LNCAP (cell line): ENCODE measurements around the gene E4F1.

Experiments used
- CTCF ChIP-seq: fragments of 450-650 bp; IDR thresholded peaks from 2 replicates; pipeline ENCODE4 v1.5.1; 2017; ENCODE audit warnings: mild to moderate bottlenecking

E4F1 gene, protein sequence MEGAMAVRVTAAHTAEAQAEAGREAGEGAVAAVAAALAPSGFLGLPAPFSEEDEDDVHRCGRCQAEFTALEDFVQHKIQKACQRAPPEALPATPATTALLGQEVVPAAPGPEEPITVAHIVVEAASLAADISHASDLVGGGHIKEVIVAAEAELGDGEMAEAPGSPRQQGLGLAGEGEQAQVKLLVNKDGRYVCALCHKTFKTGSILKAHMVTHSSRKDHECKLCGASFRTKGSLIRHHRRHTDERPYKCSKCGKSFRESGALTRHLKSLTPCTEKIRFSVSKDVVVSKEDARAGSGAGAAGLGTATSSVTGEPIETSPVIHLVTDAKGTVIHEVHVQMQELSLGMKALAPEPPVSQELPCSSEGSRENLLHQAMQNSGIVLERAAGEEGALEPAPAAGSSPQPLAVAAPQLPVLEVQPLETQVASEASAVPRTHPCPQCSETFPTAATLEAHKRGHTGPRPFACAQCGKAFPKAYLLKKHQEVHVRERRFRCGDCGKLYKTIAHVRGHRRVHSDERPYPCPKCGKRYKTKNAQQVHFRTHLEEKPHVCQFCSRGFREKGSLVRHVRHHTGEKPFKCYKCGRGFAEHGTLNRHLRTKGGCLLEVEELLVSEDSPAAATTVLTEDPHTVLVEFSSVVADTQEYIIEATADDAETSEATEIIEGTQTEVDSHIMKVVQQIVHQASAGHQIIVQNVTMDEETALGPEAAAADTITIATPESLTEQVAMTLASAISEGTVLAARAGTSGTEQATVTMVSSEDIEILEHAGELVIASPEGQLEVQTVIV

DNA sequence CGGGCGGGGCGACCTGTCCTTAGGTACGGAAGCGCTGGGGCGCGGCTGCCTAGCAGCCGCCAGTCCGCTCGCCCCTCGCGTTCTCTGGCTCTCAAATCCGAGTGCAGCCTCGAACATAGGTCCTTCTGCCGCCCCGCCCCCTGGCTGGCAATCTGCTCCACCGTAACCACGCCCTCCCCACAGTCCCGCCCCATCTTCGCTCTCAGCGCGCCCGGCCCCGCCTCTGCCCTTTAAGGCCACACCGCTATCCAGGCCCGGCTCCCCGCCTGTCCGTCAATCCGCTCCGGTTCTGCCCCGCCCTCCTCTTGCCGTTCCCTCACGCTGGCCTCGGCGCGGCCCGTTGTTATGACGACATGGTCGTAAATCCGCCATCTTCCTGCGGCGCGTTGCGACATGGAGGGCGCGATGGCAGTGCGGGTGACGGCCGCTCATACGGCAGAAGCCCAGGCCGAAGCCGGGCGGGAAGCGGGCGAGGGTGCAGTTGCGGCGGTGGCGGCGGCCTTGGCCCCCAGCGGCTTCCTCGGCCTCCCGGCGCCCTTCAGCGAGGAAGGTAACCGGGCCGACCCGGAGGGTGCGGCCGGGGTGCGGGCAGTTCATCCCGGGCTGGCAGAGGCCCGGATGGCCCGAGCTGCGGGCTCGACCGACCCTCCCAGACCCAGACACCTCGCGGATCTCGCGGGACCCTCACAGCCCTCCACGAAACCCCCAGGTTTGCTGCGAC is at the start of gene E4F1:
Gene E4F1 (plus strand): TSS at position 371 of the 721 bp plus-strand sequence. CDS start 23 bp downstream, at position 394.
- no peak for TF ChIP-seq CTCF

GRCh38 chr16:2173916-2174315 is 49.5 kb upstream of the E4F1 start:
- no peak for TF ChIP-seq CTCF

- TF ChIP-seq CTCF = no peak
Measured at GRCh38 chr16:2174396-2175131, 48.8 kb upstream of the E4F1 start.

DNA sequence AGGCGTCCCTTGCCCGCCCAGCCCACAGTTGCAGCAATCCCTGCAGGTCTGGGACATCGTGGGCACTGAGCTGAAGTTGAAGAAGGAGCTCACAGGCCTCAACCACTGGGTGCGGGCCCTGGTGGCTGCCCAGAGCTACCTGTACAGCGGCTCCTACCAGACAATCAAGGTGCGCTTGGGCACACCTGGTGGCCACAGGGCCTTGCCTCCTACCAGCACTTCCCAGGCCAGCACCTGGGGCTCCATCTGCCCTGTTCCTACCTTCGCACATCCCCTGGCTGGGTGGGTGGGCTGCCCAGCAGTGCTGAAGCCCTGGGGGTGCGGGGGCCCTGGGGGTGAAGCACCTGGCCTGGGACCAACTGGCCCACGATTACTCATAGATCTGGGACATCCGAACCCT is 47.9 kb upstream of the E4F1 start:
- TF ChIP-seq CTCF = no peak

DNA sequence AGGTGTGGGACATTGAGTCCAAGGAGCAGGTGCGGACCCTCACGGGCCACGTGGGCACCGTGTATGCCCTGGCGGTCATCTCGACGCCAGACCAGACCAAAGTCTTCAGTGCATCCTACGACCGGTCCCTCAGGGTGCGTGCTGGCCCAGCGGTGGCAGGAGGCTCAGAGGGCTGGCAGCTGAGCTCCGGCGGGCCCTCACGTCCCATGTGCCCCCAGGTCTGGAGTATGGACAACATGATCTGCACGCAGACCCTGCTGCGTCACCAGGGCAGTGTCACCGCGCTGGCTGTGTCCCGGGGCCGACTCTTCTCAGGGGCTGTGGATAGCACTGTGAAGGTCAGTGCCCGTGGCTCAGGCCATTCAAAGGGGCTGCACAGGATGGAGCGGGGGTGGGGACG is 47.3 kb upstream of the E4F1 start:
- no peak for TF ChIP-seq CTCF

DNA sequence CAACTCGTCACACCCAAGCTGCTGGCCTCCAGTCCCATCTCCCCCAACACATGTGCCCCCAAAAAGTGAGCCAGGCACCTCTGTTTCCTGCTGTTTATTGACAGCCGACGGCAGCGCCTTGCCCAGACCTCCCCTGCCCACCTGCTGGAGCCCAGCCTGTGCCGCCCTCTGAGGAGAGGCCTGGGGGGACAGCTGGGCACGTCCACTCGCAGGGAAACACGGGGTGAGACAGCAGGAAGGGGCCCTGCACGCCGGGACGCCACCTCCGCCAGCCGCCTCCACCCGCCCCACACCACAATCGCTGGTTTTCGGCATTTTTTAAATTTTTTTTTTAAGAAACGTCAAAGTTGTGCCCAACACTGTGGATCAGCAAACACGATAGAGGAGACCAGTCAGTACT is 46.3 kb upstream of the E4F1 start:
- no peak for TF ChIP-seq CTCF

- no peak for TF ChIP-seq CTCF
Measured at GRCh38 chr16:2177561-2177960, 45.8 kb upstream of the E4F1 start.
